Fibroblast of upper back skin (primary cell): Measurements from ENCODE around the gene PPP1R9B.

Source experiments
- DNase-seq: peaks from one replicate; pipeline ENCODE4 v3.0.0-alpha.2; 2013

The PPP1R9B gene

GRCh38 chr17:50153650-50154575 lies 3.4 kb upstream of the PPP1R9B start:
- DNase-seq, result no peak

DNA sequence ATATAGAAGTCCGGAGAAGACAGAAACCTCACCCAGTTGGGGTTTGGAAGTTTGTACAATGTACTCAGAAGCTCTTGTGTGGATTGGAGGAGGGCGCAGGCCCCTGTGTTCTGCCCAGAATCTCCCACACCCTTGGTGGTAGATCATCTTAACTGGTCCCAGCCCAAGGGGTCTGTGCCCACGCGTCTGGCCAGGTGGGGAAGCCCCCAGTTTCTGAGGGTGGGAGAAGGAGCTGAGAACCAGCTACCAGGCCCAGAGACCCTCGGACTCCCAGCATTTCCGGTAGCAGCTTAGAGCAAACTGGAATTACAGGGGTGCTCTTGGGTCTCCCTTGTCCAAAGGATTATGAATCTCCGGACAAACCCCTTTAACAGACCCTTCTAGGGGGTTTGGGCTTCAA lies 2.3 kb upstream of the PPP1R9B start:
- DNase-seq, result no peak

GRCh38 chr17:50151937-50152547 lies 1.6 kb upstream of the PPP1R9B start:
- DNase-seq, result peak; percentile 90

DNA sequence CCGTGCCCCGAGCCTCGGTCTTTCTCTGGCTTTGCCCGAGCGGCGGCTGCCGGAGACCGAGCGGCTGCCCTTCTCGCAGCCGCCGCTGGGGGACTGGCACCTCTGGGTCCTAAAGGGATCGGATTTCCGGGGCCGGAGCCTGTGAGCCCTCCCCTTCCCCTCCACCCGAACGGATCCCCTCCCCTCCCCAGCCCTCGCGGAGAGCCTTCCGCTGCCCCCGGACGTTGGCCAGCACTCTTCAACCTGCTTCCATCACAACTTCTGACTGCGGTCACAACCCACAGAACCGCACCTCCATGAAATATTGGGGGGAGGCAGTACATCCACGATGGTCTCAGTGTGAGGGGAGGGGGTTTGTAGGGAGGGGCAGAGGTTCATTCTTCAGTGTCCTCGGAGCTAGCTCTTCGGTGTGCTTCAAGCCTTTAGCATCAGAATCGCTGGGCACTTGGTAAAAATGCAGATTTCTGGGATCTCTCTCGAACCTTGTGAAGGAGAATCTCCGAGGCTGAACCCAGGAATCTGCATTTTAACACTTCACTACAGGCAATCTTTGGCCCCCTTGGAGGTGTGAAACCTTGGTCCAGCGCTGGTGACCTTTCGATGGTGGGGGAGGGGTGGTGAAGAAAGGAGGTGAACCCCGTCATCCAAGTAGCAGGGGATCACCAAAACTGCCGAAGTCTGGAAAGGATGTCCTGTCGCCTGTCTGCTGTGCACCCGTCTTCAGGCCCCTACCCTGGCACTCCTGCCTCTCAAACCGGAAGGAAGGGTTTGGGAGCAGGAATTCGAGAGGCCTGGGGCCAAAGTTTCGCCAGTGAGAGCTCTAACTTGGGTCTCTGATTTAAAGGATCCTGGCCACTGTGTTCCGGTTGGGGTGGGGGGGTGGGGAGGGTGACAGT lies 812 bp upstream of the PPP1R9B start:
- DNase-seq, result peak; percentile 91

DNA sequence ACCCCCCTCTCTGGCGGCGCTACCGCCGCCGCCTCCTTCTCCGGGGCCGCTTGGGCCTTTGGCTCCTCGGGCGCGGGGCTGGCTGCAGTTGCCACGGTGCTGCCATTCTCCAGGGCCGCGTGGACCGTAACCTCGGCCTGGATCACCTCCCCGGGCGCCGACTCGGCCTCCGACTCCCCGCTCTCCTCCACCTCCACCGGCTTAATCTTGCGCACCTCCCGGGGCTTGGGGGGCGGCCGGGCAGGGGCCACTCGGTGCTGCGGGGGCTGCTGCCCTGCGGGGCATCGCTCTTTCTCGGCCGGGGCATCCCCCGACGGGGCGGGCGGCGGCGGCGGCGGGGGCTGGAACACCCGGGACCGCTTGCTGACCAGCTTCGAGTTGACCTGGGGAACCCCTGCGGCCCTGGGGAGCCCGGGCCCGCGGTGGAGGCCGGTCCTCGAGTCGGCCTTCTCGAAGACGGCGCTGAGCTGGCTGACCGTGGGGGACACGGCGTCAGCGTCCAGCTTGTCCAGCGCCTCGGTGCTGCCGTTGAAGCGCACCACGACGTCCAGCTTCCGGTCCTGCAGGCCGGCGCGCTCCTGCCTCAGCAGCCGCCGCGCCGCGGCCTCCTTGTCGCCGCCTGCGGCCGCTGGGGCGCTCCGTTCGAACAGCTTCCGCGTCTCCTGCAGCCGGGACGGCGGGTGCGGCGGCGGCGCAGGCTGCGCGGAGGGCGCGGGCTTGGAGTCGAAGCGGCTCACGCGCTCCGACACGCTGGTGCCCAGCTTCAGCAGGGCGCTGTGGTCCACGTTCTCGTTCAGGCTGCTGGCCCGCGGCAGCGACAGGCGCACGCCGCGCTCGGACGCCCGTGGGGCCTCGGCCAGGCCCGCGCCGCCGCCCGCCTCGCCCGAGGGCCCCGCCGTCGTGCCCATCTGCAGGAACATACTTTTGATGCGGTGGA lies 792 bp downstream of the PPP1R9B start:
- peak; percentile 31 for DNase-seq

- DNase-seq, result no peak
These were observed 1.4 kb downstream of the PPP1R9B start for GRCh38 chr17:50149091-50149416.

GRCh38 chr17:50148226-50149090 lies 2.0 kb downstream of the PPP1R9B start:
- DNase-seq, result peak; percentile 43

DNA sequence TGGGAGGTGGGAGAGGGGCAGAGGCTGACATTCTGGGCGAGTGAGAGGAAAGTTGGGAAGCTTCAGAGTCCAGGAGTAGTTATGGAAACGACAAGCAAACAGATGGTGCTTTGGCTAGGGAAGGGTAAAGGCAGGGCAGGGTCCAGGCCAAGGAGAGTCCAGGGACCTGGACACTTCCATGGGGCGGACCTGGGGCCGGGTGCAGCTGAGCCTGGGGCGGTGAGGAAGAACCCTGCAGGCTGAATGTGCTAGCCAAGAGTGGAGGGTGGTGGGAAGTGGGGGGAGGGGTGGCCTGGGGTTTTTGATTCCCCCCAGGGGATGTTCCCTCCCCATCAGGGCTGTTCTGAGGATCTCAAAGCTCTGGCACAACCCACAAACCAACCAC lies 2.6 kb downstream of the PPP1R9B start:
- no peak for DNase-seq

DNA sequence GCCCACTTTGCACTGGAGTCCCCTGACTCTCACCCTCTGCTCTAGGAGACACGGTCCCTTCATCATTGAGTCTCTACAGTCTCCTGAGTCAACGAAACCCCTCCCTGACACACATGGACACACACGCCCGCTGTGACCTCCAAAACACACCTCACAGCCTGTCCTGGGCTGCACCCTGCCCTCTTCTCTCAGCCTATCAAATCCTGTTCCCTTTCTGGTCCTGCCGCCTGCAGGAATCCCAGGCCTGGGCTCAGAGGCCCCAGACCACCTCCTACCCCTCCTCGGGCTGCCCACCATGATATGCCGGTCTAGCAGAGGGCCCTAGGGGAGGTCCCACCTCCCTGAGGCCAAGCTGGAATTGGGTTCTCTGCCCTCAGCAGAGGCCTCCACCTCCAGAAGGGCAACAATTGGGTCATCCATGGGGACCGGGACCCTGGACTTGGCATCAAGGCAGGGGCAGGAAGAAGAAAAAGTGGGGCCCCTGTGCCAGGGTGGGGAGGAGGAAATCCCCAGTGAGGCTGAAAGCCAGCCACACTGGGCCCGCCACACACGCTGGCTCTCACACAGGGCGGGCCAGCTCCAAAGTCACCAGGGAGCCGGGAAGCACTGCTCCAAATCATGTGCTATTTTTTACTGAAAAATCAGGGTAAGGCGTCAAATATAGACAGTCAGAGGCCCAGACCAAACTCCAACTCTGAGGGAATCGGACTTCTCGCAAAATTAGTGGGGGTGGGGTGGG lies 3.4 kb downstream of the PPP1R9B start:
- DNase-seq, result no peak

DNA sequence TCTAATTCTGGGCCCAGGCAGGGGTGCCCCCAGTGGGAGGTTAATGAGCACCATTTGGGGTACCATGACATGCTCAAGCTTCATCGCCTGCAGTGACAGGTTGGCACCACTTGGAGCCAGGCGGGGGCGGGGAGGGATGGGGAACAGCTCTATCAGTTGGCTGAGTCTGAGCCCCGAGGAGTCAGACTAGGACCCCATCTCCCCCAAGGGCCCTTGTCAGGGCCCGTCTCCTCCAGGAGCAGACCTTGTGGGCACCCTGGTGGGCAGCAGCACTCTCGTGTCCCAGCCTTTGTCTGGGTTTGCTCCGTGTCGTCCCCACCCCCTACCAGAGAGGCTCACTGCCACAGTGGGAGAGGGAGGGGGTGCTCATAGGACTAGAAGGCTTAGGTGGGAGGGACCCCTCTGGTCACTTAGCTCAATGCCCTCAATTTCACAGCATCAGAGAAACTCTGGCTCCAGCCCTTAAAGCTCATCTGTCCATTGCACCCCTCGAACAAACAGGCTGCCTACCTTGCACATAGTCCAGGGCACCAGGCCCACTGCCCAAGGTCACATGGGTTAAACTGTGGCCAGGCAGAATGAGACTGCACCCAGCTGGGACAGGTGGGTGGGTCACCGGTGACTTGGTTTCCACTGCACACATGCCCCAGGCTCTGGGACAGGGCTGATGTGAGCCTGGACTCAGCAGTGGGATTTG lies 4.1 kb downstream of the PPP1R9B start:
- no peak for DNase-seq

DNA sequence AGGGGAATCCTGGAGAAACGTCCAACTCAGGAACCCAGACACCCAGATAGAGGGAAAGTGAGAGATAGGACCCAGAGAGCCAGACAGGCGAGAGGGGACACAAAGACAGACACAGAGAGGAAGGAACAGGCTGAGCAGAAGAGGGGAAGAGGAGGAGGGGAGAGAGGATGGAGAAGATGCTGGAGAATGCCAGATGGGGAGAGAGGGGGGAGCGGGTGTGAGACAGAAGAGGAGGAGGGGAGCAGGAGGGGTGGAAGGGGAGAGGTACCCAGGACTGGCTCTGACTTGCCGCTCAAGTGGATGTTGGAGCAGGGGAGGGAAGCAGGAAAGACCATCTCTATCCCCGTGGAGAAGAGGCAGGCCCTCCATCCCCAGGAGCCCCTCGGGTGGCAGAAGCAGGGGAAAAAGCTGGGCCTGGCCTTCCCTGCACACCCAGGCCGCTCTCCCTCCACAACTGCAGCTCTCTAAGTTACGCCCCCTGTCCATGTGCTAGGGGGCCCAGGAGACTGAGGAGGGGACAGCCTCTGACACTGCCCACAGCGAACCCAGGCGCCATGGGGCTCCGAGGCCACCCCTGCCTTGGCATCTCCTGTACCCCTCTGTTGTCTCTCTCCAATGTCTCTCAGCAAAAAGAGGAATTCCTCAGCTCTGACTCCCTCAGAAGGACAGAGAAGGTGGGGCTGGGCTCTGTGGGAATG lies 4.8 kb downstream of the PPP1R9B start:
- DNase-seq, result no peak

DNA sequence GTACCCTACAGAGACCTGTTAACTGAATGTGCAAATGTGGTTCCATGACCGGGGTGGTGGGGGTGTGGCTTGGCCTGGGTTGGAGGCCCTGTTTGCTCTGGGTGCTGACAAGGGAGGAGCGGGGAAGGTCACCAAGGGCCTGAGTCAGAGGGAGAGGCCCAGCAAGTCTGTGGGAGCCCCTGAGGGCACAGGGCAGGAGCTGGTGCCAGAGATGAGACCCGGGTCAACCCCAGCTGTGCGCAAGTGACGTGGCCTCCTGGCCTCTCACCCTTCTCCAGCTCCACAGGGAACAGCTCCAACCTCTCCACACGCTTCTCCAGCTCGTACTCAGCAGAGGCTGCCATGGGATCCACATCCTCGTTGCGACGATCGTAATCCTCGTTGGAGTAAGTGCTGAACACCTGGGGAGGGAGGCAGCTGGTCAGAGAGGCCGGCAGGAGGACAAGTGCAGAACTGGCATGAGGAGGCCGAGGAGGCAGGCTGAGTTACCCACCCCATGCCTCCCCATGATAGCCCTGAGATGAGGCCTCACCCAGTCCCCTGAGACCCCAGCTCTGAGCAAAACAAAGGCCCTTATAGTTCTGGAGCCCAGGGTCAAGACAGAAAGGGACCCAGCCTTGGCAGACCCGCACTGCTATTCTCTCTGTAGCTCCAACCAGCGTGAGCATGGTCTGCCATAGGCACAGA lies 5.5 kb downstream of the PPP1R9B start:
- DNase-seq, result no peak

DNA sequence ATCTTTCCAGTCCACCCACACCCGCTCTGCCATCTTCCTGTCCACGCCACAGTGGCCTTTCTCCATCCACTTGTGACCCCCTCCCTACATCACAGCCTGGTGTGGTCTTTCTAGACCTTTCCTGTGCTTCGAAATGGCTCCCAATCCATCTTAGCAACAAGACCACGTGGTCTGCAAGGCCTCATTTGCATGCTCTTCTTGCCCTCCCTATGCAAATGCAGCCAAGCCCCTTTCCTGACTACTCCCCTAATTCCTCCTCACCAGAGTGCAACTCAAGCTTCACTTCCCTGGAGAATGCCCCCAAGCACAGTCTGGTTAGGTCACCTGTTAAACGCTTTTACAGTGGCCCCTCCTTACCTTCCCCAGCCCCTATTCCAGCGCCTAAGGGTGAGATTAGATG lies 6.1 kb downstream of the PPP1R9B start:
- DNase-seq, result no peak

- DNase-seq, result no peak
These were observed 6.9 kb downstream of the PPP1R9B start for GRCh38 chr17:50143461-50144176.

- DNase-seq, result no peak
These were observed 8.7 kb downstream of the PPP1R9B start for GRCh38 chr17:50141745-50142110.

- no peak for DNase-seq
These were observed 9.3 kb downstream of the PPP1R9B start for GRCh38 chr17:50141026-50141744.
